DOHH2 (cell line): ENCODE results near the gene EHMT2.

ENCODE experiments used
- CTCF ChIP-seq: fragments of 200-600 bp; sonication (generic); IDR thresholded peaks from one replicate; pipeline ENCODE4 v1.5.1; 2014; ENCODE audit warnings: antibody characterized with exemption, mild to moderate bottlenecking, low read depth, low read length; ENCODE audit not compliant: poor library complexity, severe bottlenecking
- EZH2phosphoT487 ChIP-seq: fragments of 200-600 bp; sonication (generic); IDR thresholded peaks from 2 replicates; pipeline ENCODE4 v1.6.1; 2017; ENCODE audit warnings: borderline replicate concordance, mild to moderate bottlenecking, antibody characterized with exemption, low read length, moderate library complexity, mixed read lengths

- TF ChIP-seq CTCF (no peak), EZH2phosphoT487 (no peak)
These were observed 21.6 kb downstream of the EHMT2 start for GRCh38 chr6:31875877-31876276.
